Gastrocnemius medialis (tissue), 4 donors: ENCODE results near the gene CYP3A4. TPM values are rescaled to one million over a fixed set of nuclear protein-coding genes. Genes with fewer than 3 reads are reported as not detected.
"Not testable (repeated sequence)": the region's sequence is repeated elsewhere in the genome, so short reads cannot be mapped to it uniquely, and the experiment has no call there.

ENCODE experiments used
- ATAC-seq, 2 donors: fragments of 150-250 bp; one replicate each; pipeline ENCODE4 v1.9.1; 2016
- DNase-seq, 2 donors: peaks; one replicate each; pipeline ENCODE4 v3.0.0-alpha.2; 2019
- H3K27ac ChIP-seq, 4 donors: fragments of 200-600 bp; sonication (generic); 1 replicate in 1 of 4; 2 replicates in 3 of 4; pipeline ENCODE4 v1.5.1; 2016 to 2018; ENCODE audit warnings: mild to moderate bottlenecking in 2 of 4, moderate library complexity in 1 of 4
- H3K27me3 ChIP-seq, 3 donors: fragments of 200-600 bp; sonication (generic) in 2 of 3; 1 replicate in 1 of 3; 2 replicates in 2 of 3; pipeline versions ENCODE4 v1.5.1 to v1.6.0; 2016 to 2019; ENCODE audit warnings: mild to moderate bottlenecking in 1 of 3, moderate library complexity in 1 of 3
- H3K36me3 ChIP-seq, 2 donors: fragments of 200-600 bp; sonication (generic) in 1 of 2; one replicate each; pipeline ENCODE4 v1.5.1; 2017 to 2018
- H3K4me1 ChIP-seq, 2 donors: fragments of 200-600 bp; sonication (generic) in 1 of 2; one replicate each; pipeline ENCODE4 v1.5.1; 2016 to 2017; ENCODE audit warnings: mild to moderate bottlenecking in 2 of 2
- H3K4me3 ChIP-seq, 4 donors: fragments of 200-600 bp; sonication (generic) in 3 of 4; 1 replicate in 1 of 4; 2 replicates in 3 of 4; pipeline ENCODE4 v1.5.1; 2016 to 2019; ENCODE audit warnings: mild to moderate bottlenecking in 2 of 4
- H3K9me3 ChIP-seq, 3 donors: fragments of 200-600 bp; sonication (generic) in 2 of 3; 1 replicate in 1 of 3; 2 replicates in 2 of 3; pipeline ENCODE4 v1.5.1; 2016 to 2019
- CTCF ChIP-seq, 5 experiments: fragments of 450-650 bp in 3 of 5; fragments of 200-600 bp in 2 of 5; sonication (generic) in 2 of 5; IDR thresholded peaks in 4 of 5; conservative IDR thresholded peaks in 1 of 5; 1 replicate in 4 of 5; 2 replicates in 1 of 5; pipeline ENCODE4 v1.5.1; 2016 to 2019; ENCODE audit warnings: antibody characterized with exemption in 5 of 5, mild to moderate bottlenecking in 3 of 5, moderate library complexity in 3 of 5
- POLR2A ChIP-seq, 2 donors: fragments of 450-650 bp; IDR thresholded peaks; one replicate each; pipeline ENCODE4 v1.6.1; 2017; ENCODE audit warnings: antibody characterized with exemption in 2 of 2, mild to moderate bottlenecking in 2 of 2, moderate library complexity in 2 of 2
- in situ Hi-C, 4 donors: fragments of 200-750 bp; cut with MboI; loops; one replicate each; pipeline versions ENCODE4 v1.15.0 to v1.8.0; 2017; ENCODE audit warnings: low sequenced_read_pairs in 4 of 4
- intact Hi-C: fragments of 100-400 bp; cut with DNase I; formaldehyde crosslinking; loops from one replicate; pipeline ENCODE4 v1.15.1; 2023; ENCODE audit warnings: low total_unique reads
- total RNA-seq, 4 donors: library from RNA; depleted of rRNA; stranded (reverse); fragments of >200 nt; gene quantifications; one replicate each; pipeline versions ENCODE4 v1.1.0 to v1.2.3, GENCODE V29; 2016

CYP3A4 gene
- total RNA-seq, 4 donors from 2014 or later = 0.71 to 107 (median 2.2) TPM; not detected in 1

- no peak for TF ChIP-seq CTCF (IDR thresholded peaks at IDR 0.05 in 4 of 5, conservative IDR thresholded peaks at IDR 0.05 in 1 of 5)
- no peak for TF ChIP-seq POLR2A (IDR thresholded peaks at IDR 0.05)
- H3K36me3 ChIP-seq = no peaks in the 10 kb centered on the region
- H3K4me1 ChIP-seq = peaks cover 24 to 30% of the 10 kb centered on the region in 2 donors
- ATAC-seq (peak; percentile 97 to 98), DNase-seq (peak; percentile 67 to 79)
- no peaks in the 10 kb centered on the region for H3K9me3 ChIP-seq
- peak overlapping the region; percentile 78 to 84 (median 80) for H3K27ac ChIP-seq
- intact Hi-C loops (loop anchor here (1.0 to 2.0 kb wide), 2 partner anchors 22 to 48 kb away; no protein-coding TSS in a partner anchor), in situ Hi-C loops (no loop called here)
- no peak overlapping the region for H3K4me3 ChIP-seq
- no peaks in the 10 kb centered on the region for H3K27me3 ChIP-seq
These were observed 43.2 kb downstream of the CYP3A4 start for GRCh38 chr7:99740573-99741440.

GRCh38 chr7:99739699-99740572 lies 44.0 kb downstream of the CYP3A4 start:
- no peak overlapping the region for H3K4me3 ChIP-seq
- peak overlapping the region; percentile 78 to 84 (median 80) for H3K27ac ChIP-seq
- H3K27me3 ChIP-seq = no peaks in the 10 kb centered on the region
- H3K36me3 ChIP-seq = no peaks in the 10 kb centered on the region
- peak in 1 of 2 donors; percentile 45 for ATAC-seq
- H3K9me3 ChIP-seq = no peaks in the 10 kb centered on the region
- TF ChIP-seq POLR2A (IDR thresholded peaks at IDR 0.05) = no peak
- TF ChIP-seq CTCF (IDR thresholded peaks at IDR 0.05 in 4 of 5, conservative IDR thresholded peaks at IDR 0.05 in 1 of 5) = no peak
- peak in 1 of 2 donors; percentile 18 for DNase-seq
- peaks cover 24 to 30% of the 10 kb centered on the region in 2 donors for H3K4me1 ChIP-seq
- in situ Hi-C loops = no loop called here
- intact Hi-C loops = loop anchor here (1.0 to 5.0 kb wide), 3 partner anchors 23 to 178 kb away; no protein-coding TSS in a partner anchor

GRCh38 chr7:99737726-99738125 lies 46.3 kb downstream of the CYP3A4 start:
- no peak for ATAC-seq
- H3K27me3 ChIP-seq = no peaks in the 10 kb centered on the region
- DNase-seq = no peak
- in situ Hi-C loops = no loop called here
- TF ChIP-seq POLR2A (IDR thresholded peaks at IDR 0.05) (no peak), CTCF (IDR thresholded peaks at IDR 0.05 in 4 of 5, conservative IDR thresholded peaks at IDR 0.05 in 1 of 5) (no peak)
- intact Hi-C loops = loop anchor here (5.0 kb wide), 1 partner anchor 175 kb away; no protein-coding TSS in a partner anchor
- H3K36me3 ChIP-seq = no peaks in the 10 kb centered on the region
- H3K4me1 ChIP-seq = peaks cover 24 to 30% of the 10 kb centered on the region in 2 donors
- H3K9me3 ChIP-seq = no peaks in the 10 kb centered on the region
- no peak overlapping the region for H3K27ac ChIP-seq
- no peak overlapping the region for H3K4me3 ChIP-seq

GRCh38 chr7:99736667-99737066 lies 47.3 kb downstream of the CYP3A4 start:
- ATAC-seq, H3K4me3 ChIP-seq, in situ Hi-C loops, H3K27ac ChIP-seq, H3K9me3 ChIP-seq, H3K36me3 ChIP-seq, DNase-seq, H3K27me3 ChIP-seq: not testable (repeated sequence)
- H3K4me1 ChIP-seq = peaks cover 21 to 25% of the 10 kb centered on the region in 2 donors
- intact Hi-C loops = loop anchor here (5.0 kb wide), 1 partner anchor 174 kb away; no protein-coding TSS in a partner anchor
